Spleen (tissue), 7 donors: Measurements from ENCODE around the gene PITRM1.
"Not testable (repeated sequence)": the region's sequence is repeated elsewhere in the genome, so short reads cannot be mapped to it uniquely, and the experiment has no call there.

Source experiments
- POLR2AphosphoS5 ChIP-seq, 3 donors: sonication (generic); formaldehyde crosslinking; IDR thresholded peaks; one replicate each; pipeline ENCODE4 v1.5.1; 2017; ENCODE audit warnings: antibody characterized with exemption in 3 of 3
- TF ChIP-seq, protein P1 (sequence below), 11 experiments: fragments of 200-600 bp in 7 of 11; fragments of 450-650 bp in 4 of 11; sonication (generic) in 4 of 11; IDR thresholded peaks in 8 of 11; conservative IDR thresholded peaks in 3 of 11; 1 replicate in 7 of 11; 2 replicates in 4 of 11; pipeline versions ENCODE4 v1.4.0 to v1.8.0; 2016 to 2021; ENCODE audit warnings: antibody characterized with exemption in 11 of 11, inconsistent platforms in 4 of 11, mild to moderate bottlenecking in 1 of 11
- donor health status: DM: no; HTN: no; CAD: no; lungs with moderate emphysema.
- donor health status: DM: no; HTN: no; CAD: no.
- donor health status: DM: no; HTN: no; CAD: no.

DNA sequence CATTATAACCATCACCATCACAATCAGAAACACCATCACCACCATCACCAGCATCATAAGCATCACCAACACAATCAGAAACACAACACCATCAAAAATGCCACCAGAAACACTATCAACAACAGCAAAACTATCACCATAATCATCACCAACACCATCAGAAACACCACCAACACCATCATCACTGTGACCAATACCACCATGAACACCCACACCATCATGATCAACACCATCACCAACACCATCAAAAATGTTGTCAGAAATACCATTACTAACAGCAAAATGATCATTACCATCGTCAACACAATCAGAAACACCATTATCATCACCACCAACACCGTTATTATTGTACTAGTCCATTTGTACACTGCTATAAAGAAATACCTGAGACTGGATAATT is 49.0 kb upstream of the PITRM1 start:
- TF ChIP-seq, protein P1, sequence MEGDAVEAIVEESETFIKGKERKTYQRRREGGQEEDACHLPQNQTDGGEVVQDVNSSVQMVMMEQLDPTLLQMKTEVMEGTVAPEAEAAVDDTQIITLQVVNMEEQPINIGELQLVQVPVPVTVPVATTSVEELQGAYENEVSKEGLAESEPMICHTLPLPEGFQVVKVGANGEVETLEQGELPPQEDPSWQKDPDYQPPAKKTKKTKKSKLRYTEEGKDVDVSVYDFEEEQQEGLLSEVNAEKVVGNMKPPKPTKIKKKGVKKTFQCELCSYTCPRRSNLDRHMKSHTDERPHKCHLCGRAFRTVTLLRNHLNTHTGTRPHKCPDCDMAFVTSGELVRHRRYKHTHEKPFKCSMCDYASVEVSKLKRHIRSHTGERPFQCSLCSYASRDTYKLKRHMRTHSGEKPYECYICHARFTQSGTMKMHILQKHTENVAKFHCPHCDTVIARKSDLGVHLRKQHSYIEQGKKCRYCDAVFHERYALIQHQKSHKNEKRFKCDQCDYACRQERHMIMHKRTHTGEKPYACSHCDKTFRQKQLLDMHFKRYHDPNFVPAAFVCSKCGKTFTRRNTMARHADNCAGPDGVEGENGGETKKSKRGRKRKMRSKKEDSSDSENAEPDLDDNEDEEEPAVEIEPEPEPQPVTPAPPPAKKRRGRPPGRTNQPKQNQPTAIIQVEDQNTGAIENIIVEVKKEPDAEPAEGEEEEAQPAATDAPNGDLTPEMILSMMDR (IDR thresholded peaks at IDR 0.05 in 8 of 11, conservative IDR thresholded peaks at IDR 0.05 in 3 of 11) = not testable (repeated sequence)
- not testable (repeated sequence) for TF ChIP-seq POLR2AphosphoS5 (IDR thresholded peaks at IDR 0.05)
